CD14-positive monocyte (primary cell): ENCODE measurements around the gene CLN6. TPM values are rescaled to one million over a fixed set of nuclear protein-coding genes. Genes with fewer than 3 reads are reported as not detected.

ENCODE experiments used
- DNase-seq, 3 donors: peaks; one replicate each; pipeline ENCODE4 v3.0.0-alpha.2; 2011 to 2022
- H2AFZ ChIP-seq: 2 replicates; pipeline ENCODE4 v1.6.0; 2012; ENCODE audit warnings: mild to moderate bottlenecking, low read depth, low read length, inconsistent platforms; ENCODE audit not compliant: insufficient read depth, poor library complexity, severe bottlenecking
- H3K27ac ChIP-seq, 2 donors: 1 replicate in 1 of 2; 2 replicates in 1 of 2; pipeline ENCODE4 v1.5.1; 2012 to 2013; ENCODE audit warnings: low read length in 2 of 2, control low read depth in 1 of 2, inconsistent platforms in 1 of 2, low read depth in 1 of 2, mild to moderate bottlenecking in 1 of 2
- H3K27me3 ChIP-seq, 2 donors: one replicate each; pipeline versions ENCODE4 v1.6.0 to v1.6.1; 2011 to 2013; ENCODE audit warnings: low read length in 2 of 2; ENCODE audit not compliant: control insufficient read depth in 2 of 2, insufficient read depth in 2 of 2
- H3K36me3 ChIP-seq, 2 donors: replicated peaks in 1 of 2; 1 replicate in 1 of 2; 2 replicates in 1 of 2; pipeline versions ENCODE4 v1.5.1 to v1.6.1; 2012 to 2013; ENCODE audit warnings: low read length in 2 of 2, control low read depth in 1 of 2, inconsistent platforms in 1 of 2, mild to moderate bottlenecking in 1 of 2; ENCODE audit not compliant: insufficient read depth in 2 of 2, control insufficient read depth in 1 of 2
- H3K4me1 ChIP-seq, 2 donors: 1 replicate in 1 of 2; 2 replicates in 1 of 2; pipeline versions ENCODE4 v1.5.1 to v1.6.1; 2012 to 2013; ENCODE audit warnings: low read length in 2 of 2, control low read depth in 1 of 2, inconsistent platforms in 1 of 2, mild to moderate bottlenecking in 1 of 2, moderate library complexity in 1 of 2; ENCODE audit not compliant: insufficient read depth in 2 of 2, control insufficient read depth in 1 of 2
- H3K4me2 ChIP-seq: replicated peaks from 2 replicates; pipeline ENCODE3; 2012; ENCODE audit warnings: low read length, moderate library complexity, mild to moderate bottlenecking; ENCODE audit not compliant: poor library complexity, severe bottlenecking; ENCODE audit errors: extremely low read depth
- H3K4me3 ChIP-seq, 3 experiments: fragments of 200-600 bp in 1 of 3; sonication (generic) in 1 of 3; replicated peaks in 1 of 3; 1 replicate in 2 of 3; 2 replicates in 1 of 3; pipeline ENCODE4 v1.5.1; 2011 to 2013; ENCODE audit warnings: low read length in 3 of 3, mild to moderate bottlenecking in 3 of 3, control low read depth in 2 of 3, low read depth in 2 of 3, inconsistent platforms in 1 of 3, moderate library complexity in 1 of 3
- H3K79me2 ChIP-seq: 2 replicates; pipeline ENCODE4 v1.6.0; 2012; ENCODE audit warnings: mild to moderate bottlenecking, control low read depth, inconsistent platforms, low read length, moderate library complexity; ENCODE audit not compliant: insufficient read depth
- H3K9ac ChIP-seq: 2 replicates; pipeline ENCODE4 v1.6.0; 2017; ENCODE audit warnings: low read length, mild to moderate bottlenecking; ENCODE audit not compliant: insufficient read depth, poor library complexity, severe bottlenecking
- H3K9me3 ChIP-seq, 2 donors: replicated peaks in 1 of 2; 1 replicate in 1 of 2; 2 replicates in 1 of 2; pipeline versions ENCODE4 v1.5.1 to v1.6.1; 2012 to 2013; ENCODE audit warnings: low read length in 2 of 2, control low read depth in 1 of 2; ENCODE audit not compliant: control insufficient read depth in 1 of 2, insufficient read depth in 1 of 2
- H4K20me1 ChIP-seq: 2 replicates; pipeline ENCODE4 v1.6.0; 2012; ENCODE audit warnings: mild to moderate bottlenecking, low read length, control low read depth, moderate library complexity; ENCODE audit not compliant: insufficient read depth
- H3K27ac Mint-ChIP-seq, 7 donors: one replicate each; pipeline ENCODE4 v1.8.0; 2020; ENCODE audit warnings: mild to moderate bottlenecking in 7 of 7, mixed read lengths in 7 of 7, moderate library complexity in 6 of 7, inconsistent platforms in 2 of 7
- H3K27me3 Mint-ChIP-seq, 3 donors: one replicate each; pipeline ENCODE4 v1.8.0; 2021 to 2022; ENCODE audit warnings: low read depth in 3 of 3, mild to moderate bottlenecking in 3 of 3, mixed read lengths in 3 of 3, moderate library complexity in 3 of 3, inconsistent platforms in 1 of 3
- H3K36me3 Mint-ChIP-seq, 2 donors: one replicate each; pipeline ENCODE4 v1.8.0; 2020; ENCODE audit warnings: mixed read lengths in 2 of 2, inconsistent platforms in 1 of 2, mild to moderate bottlenecking in 1 of 2
- H3K4me1 Mint-ChIP-seq: one replicate; pipeline ENCODE4 v1.8.0; 2020; ENCODE audit warnings: mild to moderate bottlenecking, mixed read lengths
- H3K4me3 Mint-ChIP-seq, 2 donors: one replicate each; pipeline ENCODE4 v1.8.0; 2020; ENCODE audit warnings: mild to moderate bottlenecking in 2 of 2, mixed read lengths in 2 of 2, moderate library complexity in 1 of 2
- H3K9me3 Mint-ChIP-seq, 7 donors: one replicate each; pipeline ENCODE4 v1.8.0; 2020 to 2022; ENCODE audit warnings: mixed read lengths in 7 of 7, mild to moderate bottlenecking in 6 of 7, moderate library complexity in 6 of 7, inconsistent platforms in 2 of 7
- WGBS: methylation state at CpG from one replicate; pipeline ENCODE4 v1.1.5; 2013; ENCODE audit warnings: missing lambda C conversion rate; ENCODE audit not compliant: insufficient coverage; 5-methylcytosine and 5-hydroxymethylcytosine counted together
- intact Hi-C, 2 donors: fragments of 100-400 bp; cut with micrococcal nuclease; formaldehyde crosslinking; loops; one replicate each; pipeline versions ENCODE4 v1.15.0 to v1.15.1; 2023
- polyA plus RNA-seq, 3 donors: library from polyadenylated mRNA; depleted of rRNA in 1 of 3; unstranded in 2 of 3; stranded (reverse) in 1 of 3; fragments of 300-500 nt in 2 of 3; fragments of >200 nt in 1 of 3; fragmentation: Illumina TruSeq in 2 of 3; gene quantifications; 1 replicate in 2 of 3; 2 replicates in 1 of 3; pipeline ENCODE4 v1.2.3, GENCODE V29; 2012 to 2021
- TF ChIP-seq, protein P1 (sequence below): fragments of 200-600 bp; IDR thresholded peaks from one replicate; pipeline ENCODE4 v1.8.0; 2022; ENCODE audit warnings: antibody characterized with exemption, mild to moderate bottlenecking

The CLN6 gene
- polyA plus RNA-seq, 3 donors, result 3.4 to 37.6 (median 4.2) TPM

DNA sequence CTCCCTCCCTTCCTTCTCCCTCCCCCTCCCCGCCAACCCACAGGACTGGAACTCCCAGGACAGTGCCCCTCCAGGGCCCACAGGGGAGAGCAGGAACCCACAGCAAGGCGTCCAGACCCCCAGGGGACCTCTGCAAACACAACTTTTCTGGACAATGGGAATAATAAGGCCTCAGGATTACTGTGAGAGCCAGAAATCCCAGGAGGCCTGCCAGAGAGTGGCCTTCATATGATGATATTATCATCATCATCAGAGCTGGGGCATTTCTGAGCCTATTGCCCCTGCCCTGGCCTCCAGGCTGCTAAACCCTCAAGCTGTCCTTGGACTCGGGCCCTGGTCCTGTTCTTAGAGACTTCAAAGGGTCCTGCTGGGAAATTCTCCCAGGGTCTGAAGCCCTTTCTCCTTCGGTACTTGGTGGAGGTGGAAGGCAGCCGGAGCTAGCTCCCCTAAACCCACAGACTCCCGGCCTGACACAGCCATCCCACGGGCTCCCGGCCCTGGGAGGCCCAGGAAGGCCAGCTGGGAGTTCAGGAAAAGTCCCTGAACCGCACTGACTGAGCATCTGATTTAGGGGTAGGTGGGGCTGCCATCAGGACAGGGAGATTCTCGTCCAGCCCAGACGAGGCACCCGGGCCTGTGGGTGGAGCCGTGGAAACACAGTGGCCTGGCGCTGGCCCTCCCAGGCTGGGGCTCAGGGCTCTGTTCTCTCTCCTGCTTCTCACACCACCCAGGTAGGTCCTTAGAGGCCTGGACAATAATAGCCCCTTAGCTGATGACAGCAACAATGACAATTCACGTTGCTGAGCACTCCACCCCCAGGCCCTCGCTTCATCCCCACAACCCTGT lies 29.3 kb downstream of the CLN6 start:
- no peak for DNase-seq
- H3K27ac ChIP-seq, result peak overlapping the region in 1 of 2 donors; percentile 48
- H3K9me3 ChIP-seq, result no peaks in the 10 kb centered on the region
- H3K36me3 ChIP-seq, result peaks cover 17 to 32% of the 10 kb centered on the region in 2 donors
- peaks cover 0 to 4% (median 0%) of the 10 kb centered on the region in 3 donors for H3K27me3 Mint-ChIP-seq
- H3K27me3 ChIP-seq, result no peaks in the 10 kb centered on the region
- peak overlapping the region in 6 of 7 donors; percentile 7 to 77 (median 62) for H3K27ac Mint-ChIP-seq
- peaks cover 59% of the 10 kb centered on the region for H3K79me2 ChIP-seq
- no peaks in the 10 kb centered on the region for H3K9me3 Mint-ChIP-seq
- no peak overlapping the region for H3K9ac ChIP-seq
- peaks cover 77% of the 10 kb centered on the region for H4K20me1 ChIP-seq
- no peak overlapping the region for H2AFZ ChIP-seq
- peaks cover 18 to 46% of the 10 kb centered on the region in 2 donors for H3K36me3 Mint-ChIP-seq
- H3K4me3 Mint-ChIP-seq, result no peak overlapping the region
- peaks cover 24 to 34% of the 10 kb centered on the region in 2 donors for H3K4me1 ChIP-seq
- H3K4me1 Mint-ChIP-seq, result peaks cover 62% of the 10 kb centered on the region
- no peak overlapping the region for H3K4me2 ChIP-seq
- TF ChIP-seq, protein P1, sequence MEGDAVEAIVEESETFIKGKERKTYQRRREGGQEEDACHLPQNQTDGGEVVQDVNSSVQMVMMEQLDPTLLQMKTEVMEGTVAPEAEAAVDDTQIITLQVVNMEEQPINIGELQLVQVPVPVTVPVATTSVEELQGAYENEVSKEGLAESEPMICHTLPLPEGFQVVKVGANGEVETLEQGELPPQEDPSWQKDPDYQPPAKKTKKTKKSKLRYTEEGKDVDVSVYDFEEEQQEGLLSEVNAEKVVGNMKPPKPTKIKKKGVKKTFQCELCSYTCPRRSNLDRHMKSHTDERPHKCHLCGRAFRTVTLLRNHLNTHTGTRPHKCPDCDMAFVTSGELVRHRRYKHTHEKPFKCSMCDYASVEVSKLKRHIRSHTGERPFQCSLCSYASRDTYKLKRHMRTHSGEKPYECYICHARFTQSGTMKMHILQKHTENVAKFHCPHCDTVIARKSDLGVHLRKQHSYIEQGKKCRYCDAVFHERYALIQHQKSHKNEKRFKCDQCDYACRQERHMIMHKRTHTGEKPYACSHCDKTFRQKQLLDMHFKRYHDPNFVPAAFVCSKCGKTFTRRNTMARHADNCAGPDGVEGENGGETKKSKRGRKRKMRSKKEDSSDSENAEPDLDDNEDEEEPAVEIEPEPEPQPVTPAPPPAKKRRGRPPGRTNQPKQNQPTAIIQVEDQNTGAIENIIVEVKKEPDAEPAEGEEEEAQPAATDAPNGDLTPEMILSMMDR, result no peak
- intact Hi-C loops, result no loop called here
- 97% methylated on average over 11 of the region's 16 CpGs for WGBS
- H3K4me3 ChIP-seq, result no peak overlapping the region

DNA sequence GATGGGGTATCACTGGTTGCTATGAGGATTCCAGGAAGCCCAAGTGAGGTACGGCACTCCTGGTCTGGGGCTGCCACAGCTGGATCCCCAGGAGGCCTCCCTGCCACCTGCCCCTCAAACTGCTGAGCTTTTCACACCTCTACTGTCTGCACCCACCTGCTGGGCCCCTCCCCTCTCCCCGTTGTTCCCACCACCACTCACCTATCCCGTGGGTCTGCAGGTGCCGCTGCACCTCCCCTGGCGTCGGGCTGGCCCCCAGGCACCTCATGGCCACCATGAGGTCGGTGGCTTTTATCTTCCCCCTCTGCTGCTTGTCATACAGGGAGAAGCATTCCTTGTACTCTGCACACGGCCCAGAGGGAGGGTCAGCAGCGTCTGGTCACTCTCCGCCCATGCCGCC lies 30.2 kb downstream of the CLN6 start:
- Histone ChIP-seq H4K20me1 (peaks cover 84% of the 10 kb centered on the region), H3K4me1 (peaks cover 15 to 25% of the 10 kb centered on the region in 2 donors), H2AFZ (no peak overlapping the region), H3K4me3 (no peak overlapping the region), H3K4me2 (no peak overlapping the region), H3K36me3 (peaks cover 17 to 40% of the 10 kb centered on the region in 2 donors), H3K9ac (no peak overlapping the region), H3K79me2 (peaks cover 50% of the 10 kb centered on the region), H3K27me3 (no peaks in the 10 kb centered on the region), H3K27ac (peak overlapping the region in 1 of 2 donors; percentile 48), H3K9me3 (no peaks in the 10 kb centered on the region)
- TF ChIP-seq, protein P1, result no peak
- no peak overlapping the region for H3K4me3 Mint-ChIP-seq
- H3K9me3 Mint-ChIP-seq, result no peaks in the 10 kb centered on the region
- peaks cover 23 to 55% of the 10 kb centered on the region in 2 donors for H3K36me3 Mint-ChIP-seq
- H3K4me1 Mint-ChIP-seq, result peaks cover 53% of the 10 kb centered on the region
- peak overlapping the region in 4 of 7 donors; percentile 41 to 82 (median 61) for H3K27ac Mint-ChIP-seq
- intact Hi-C loops, result no loop called here
- WGBS, result 91% methylated on average over 11 of the region's 11 CpGs
- no peak for DNase-seq
- peaks cover 0 to 3% (median 0%) of the 10 kb centered on the region in 3 donors for H3K27me3 Mint-ChIP-seq
